ENCODE results near the gene PLA2G2F. TPM values are rescaled to one million over a fixed set of nuclear protein-coding genes. Genes with fewer than 3 reads are reported as not detected.

The PLA2G2F gene
- total RNA-seq, 1 donor from 2014 or later, result not detected

DNA sequence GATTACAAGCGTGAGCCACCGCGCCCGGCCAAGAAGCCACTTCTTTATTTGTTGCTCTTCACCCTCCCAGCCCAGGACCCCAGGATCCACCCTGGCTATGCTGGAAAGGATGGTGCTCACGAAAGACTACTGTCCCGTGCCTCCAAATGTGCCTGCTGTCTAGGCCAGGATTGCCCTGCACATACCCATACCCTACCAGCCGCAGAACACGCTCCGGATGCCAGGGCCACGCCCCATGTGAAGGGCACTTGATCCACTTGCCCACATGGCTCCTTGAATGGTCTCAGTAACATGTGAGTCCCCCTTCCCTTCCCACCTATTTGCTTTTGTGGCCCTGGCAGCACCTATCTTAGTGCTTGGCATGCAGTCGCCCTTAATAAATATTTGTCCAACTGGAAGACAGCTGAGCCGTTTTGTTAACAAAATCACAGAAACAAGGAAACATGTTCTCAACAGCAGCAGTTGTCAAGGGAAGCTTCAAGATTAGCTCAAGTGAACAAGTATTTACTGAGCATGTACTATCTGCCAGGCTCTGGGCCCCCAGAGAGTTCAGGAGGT is 33.0 kb downstream of the PLA2G2F start:
- no peak for DNase-seq

DNA sequence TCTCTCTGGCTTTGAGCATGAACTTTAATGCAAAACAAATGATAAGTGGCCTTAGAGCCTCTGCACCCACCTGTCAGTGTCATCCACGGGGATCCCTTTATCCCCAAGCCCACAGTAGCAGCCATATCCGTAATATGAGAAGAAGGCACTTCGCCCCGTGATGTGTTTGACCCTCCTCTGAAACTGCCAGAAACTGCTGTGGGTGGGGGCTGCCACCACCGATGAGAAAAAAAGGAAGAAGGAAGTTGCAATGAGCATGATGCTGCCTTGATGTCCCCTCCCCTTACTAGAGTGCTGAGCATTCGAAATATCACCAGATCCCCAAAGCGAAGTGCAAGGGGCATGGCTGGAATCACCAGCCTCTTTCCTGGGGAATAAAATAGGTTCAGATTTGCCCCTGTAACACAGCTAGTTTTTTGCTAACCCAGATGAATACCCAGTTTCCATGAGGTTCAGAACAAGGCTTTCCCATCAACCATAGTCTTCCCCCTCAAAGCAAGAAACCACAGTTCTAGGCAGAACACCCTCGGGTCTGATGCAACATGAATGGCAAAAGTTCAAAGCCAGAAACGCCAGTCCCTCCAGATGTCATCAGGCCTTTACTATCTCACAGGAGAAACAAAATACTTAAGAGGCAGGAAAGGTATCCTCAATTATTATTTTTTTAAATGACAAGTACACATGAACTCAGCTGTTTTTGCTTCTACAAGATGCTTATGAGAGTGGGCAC is 36.0 kb downstream of the PLA2G2F start:
- no peak for DNase-seq

DNA sequence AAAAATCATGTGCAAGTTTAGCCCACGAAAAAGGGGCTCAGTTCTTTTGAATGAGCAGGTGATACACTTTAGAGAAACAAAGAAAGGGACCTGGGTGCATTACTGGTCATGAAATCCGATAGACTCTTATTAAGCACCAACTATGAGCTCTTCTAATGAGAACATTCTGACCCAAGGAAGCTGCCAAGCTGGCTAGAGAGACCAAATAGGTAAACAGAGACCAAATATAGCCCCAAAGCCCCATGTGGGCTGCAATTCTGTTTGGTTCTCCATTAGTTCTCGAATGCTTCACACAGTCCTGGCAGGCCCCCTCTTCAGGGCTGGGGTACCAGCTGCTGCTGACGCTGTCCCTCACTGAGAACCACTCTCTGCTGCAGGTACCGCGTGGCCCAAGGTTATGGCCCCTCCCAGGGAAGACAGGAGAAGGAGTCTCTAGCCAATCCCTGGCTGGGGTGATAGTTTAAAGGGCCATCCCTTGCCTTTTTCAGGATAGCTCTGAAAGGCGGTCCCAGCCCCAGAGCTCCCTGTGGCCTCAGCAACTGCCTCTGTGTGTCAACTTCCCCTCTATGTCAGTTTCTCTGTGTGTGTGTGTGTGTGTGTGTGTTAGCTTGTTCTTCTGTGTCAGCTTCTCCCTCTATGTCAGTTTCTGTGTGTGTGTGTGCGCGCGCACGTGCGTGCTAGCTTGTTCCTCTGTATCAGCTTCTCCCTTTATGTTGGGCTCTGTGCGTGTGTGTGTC is 39.7 kb downstream of the PLA2G2F start:
- no peak for DNase-seq

DNA sequence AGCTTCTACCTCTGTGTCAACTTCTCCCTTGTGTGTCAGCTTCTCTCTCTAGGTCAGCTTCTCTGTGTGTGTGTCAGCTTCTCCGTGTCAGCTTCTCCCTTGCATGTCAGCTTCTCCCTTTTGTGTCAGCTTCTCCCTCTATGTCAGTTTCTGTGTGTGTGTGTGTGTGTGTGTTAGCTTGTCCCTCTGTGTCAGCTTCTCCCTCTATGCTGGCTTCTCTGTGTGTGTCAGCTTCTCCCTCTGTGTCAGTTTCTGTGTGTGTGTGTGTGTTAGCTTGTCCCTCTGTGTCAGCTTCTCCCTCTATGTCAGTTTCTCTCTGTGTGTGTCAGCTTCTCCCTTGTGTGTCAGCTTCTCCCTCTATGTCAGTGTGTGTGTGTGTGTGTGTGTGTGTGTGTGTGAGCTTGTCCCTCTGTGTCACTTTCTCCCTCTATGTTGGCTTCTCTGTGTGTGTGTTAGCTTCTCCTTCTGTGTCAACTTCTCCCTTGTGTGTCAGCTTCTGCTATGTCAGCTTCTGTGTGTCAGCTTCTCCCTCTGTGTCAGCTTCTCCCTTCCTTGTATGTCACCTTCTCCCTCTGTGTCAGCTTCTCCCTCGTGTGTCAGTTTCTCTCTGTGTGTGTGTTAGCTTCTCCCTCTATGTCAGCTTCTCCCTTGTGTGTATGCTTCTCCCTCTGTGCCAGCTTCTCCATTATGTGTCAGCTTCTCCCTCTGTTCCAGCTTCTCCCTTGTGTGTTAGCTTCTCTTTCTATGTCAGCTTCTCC is 40.4 kb downstream of the PLA2G2F start:
- DNase-seq, result no peak

DNA sequence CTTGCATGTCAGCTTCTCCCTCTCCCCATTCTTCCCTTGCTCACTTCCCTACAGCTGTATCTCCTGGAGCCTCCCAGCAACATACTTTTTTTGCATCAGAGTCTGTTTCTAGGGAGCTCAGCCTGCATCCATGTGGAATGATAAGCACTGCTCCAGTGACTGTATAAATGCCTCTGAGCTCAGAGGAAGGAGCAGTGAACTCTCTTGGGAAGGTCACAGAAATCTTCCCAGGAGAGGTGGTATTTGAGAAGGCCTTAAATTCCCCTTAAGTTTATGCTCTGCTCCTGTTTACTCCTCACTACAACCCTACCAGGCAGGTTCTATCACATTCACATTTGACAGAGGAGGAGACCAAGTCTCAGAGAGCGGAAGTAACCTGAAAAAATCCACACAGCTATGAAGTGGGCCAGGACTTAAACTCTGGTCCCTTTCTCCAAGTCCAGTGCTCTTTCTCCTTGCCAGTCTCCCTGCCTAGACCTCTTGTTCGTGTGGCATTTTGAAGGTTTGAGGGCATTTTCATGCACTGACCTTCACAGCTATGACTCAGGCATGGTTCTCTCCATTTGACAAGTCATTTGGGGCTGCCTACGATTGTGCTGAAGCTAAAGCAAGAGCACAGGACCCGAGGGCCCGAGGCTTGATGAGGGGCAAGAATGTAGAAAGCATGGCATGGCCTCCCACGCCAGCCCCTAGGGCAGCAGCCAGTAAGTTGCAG is 41.2 kb downstream of the PLA2G2F start:
- DNase-seq, result no peak

DNA sequence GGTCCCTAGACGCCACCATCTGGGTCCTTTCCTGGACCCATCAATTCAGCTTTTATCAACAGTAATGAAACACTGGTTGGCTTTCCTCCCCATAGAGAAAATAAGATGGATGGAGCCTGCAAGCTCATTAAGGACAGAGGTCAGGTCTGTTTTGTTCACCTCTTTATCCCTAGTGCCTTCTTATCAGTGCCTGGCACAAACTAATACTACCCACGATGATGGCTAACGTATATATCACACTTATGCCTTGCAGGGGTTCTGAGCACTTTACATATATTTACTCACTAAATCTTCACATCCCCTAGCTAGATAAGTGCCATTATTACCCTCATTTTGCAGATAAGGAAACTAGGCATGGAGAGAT is 41.7 kb downstream of the PLA2G2F start:
- no peak for DNase-seq

DNA sequence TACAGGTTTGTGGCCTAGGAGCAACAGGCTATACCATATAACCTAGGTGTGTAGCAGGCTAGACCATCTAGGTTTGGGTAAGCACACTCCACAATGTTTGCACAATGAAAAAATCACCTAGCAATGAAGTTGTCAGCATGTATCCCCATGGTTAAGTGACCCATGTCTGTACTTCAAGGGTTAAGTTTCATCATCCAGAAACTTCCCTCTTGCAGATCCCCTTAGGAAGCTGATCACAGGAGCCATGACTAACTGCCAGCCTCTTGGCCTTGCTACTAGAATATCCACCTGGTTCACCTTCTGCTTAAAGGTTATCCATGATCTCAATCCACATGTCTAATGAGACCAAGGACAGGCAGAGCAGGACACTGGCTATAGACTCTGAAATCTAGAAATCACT is 43.3 kb downstream of the PLA2G2F start:
- DNase-seq, result no peak

DNA sequence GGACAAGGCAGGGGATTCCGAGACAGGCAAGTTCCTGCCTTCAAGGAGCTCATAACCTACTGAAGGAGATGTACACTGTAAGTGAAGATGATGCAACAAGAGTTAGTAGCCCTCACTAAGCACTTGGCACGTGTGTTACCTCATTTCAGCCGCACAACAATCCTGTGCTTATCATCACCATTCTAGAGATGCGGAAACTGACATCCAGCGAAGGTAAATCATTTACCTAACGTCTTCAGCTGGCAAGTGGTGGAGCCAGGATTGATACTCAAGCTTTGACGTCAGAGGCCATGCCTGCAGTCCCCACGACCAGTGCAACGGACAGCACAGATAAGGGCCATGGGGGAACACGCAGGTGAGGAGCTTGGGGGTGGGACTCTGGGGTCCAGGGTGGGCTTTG is 43.9 kb downstream of the PLA2G2F start:
- no peak for DNase-seq

DNA sequence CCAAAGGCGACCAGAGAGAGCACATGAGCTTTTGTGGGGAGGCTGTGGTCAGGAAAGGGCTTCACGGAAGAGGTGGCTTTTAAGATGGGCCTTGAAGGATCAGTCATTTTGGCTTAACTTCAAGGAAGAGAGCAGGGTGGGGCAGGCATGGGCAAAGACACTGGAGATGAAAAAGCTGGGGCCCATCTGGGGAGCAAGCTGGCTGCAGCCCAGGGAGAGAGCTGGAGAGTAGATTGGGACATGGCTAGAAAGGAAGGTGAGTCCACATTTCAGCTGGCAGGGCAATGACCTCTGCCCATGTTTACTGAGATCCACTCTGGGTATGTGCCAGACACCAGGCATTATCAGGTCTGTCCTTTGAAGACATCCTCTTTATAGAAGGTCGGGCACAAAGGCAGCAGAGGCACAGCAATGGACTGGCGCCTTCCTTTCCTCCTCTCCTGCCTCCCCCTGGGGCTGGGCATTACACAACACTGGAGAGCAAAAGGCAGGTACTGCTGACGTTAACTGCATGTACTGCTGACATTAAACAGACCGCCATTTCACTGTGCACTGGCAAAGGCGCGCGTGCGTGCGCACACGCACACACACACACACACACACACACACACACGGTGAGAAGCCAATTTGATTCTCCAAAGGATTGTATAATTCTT is 44.6 kb downstream of the PLA2G2F start:
- no peak for DNase-seq

DNA sequence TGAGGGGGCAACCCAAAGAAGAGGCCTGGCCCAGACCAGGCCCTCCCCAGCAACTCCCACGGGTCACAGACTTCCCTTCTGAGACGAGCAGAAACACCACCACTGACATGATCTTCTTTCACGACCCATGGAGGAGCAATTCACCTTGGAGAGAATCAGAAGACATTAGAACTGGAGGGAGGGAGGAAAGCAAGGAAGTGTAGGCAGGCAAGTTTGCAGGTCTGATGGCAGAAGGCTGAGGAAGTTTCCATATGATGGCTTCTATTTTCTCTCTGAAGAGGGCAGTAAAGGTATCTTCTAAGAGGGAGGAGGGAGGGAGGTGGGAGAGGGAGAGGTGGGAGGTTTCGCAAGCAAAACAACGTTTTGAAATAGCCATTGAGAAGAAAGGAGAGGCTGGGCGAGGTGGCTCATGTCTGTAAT is 45.4 kb downstream of the PLA2G2F start:
- DNase-seq, result no peak

DNA sequence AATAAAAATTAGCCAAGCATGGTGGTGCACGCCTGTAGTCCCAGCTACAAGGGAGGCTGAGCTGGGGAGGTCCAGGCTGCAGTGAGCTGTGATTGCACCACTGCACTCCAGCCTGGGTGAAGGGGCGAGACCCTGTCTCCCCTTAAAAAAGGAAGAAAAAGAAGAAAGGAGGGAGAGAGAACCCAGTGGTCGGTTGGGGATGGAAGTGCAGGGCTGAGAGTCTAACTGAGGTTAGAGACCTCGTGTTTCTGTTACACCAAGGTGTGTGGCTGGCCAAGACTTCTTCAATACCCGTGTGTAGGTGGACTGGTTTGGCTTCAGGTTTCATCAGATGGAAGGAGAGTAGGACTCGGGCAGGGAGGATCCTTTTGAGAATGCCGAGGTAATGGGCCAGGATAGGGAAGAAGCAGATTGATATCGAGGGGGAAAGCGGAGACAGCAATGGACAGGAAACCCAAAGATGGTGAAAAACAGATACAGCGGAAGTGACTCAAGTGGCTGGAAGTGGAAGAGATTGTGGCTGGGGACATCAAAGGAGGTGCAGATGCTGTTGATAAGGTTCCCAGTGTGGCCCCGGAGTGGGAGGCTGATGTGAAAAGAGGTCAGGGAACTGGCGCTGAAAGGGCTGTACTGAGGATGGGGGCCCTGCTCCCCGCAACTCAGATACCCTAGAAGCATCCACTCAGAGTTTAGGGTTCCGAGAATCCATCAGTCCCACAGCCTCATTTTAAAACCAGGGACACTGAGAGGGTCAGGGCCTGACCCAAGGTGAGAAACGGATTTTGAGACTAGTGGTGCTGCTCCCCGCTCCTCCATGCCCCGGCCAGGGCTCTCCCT is 46.1 kb downstream of the PLA2G2F start:
- DNase-seq, result no peak

DNA sequence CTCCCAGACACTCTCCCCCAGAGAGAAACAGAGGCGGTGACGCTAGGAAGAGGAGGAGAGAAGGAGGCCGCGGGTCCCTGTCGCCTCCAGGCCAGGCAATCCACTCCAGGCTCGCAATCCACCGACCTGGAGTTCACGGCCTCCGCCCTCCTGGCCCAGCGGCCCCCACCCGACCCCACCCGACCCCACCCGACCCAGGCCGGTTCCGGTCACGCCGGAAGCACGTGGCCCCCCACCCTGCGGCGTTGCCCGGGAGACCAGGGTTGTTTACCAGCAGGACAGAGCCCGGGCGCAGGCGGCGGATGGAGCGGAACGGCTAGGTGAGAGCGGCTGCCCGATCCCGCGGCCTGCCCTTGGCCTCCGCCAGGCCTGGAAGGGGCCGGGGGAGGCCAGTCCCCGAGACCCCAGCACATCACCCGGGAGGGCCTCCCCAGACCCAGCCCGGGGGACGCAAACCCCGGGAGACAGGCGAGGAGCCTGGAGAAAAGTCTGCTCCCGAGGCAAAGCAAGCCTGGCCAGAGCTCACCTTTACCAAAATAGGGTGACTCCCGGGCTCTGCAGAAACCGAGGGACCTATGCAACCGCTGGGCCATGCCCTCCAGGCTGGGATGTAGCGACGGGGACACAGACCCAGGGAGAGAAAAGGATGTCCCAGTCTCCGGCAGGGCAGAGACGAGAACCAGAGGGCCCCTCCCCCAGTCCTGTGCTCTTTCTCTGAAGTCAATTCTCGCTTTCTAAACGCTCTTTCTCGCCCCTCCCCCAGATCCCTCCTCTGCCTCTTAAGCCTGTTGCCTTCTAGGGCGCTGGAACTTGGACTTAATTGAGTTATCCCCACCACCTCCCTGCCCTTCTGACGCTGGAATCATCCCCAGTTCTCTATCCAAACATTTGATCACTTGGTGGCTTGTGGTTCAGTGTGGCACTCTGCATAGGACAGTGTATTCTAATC is 47.0 kb downstream of the PLA2G2F start, which contains the start of the genes PLA2G2C and UBXN10:
Gene PLA2G2C, minus strand, starts transcription at position 685 of the 949 bp plus-strand sequence. CDS start 9,155 bp downstream, outside the sequence.
Gene UBXN10, plus strand, starts transcription at position 263 of the 949 bp plus-strand sequence. CDS start 4,466 bp downstream, outside the sequence.
- no peak for DNase-seq

DNA sequence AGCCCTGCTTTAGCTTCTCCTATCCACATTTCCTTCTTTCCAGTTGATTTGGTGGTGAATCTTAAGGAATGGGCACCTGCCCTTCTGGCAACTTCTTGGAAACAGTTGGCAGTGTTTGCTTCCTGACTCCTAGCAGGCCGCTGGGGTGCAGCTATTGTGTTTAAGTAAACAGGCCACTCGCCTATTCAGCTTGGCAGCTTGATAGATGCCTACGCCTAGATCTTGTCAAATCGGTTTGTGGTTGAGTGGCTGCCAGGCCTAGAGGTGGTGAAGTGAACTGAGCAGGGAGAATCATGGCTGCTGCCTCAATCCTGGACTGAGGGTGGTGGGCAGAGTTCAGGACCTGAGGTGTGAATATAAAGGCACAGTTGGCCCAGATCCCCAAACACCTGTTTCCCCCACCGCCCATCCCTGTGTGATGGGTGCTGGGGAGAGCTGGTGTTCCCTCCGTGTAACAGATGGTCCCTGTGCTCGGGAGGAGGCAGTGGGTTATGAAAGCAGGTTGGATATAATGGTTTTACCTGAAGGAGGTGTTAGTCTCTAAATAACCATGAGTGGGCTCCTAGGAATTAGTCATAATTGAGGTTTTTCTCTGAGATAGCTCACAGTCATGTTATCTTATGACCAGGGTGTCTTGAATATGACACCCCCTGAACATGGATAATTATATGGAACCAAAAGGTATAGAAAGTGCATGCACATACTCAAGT is 48.1 kb downstream of the PLA2G2F start:
- DNase-seq, result peak; percentile 69

DNA sequence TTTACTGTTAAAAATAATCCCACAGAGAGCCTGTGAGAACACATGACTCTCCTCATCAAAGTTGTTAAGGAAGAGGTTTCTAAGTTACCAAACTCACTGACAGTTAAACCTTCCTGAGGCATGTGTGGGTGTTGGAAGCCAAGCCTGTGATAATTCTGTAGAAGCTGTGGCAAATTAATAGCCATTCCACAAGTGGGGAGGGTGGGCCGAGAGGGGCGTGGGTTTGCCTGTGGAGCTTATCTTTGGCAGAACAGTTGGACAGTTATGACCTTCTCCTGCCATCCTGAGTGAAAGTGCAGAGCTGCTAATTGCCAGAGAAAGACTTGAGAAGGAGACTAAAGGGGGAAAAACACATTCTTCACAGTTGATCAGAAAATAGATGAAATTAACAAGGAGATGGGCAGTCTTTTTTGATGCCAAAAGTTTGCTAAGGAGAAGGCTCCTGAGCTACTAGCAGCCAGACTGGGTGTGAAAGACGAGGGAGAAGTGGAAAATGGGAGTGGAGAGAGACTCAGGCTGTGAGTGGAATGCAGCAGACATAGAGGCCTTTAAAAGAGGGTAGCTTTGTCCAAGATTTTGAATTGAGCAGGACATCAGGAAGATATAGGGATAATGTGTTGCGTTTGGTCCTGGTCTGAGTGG is 48.8 kb downstream of the PLA2G2F start:
- DNase-seq, result no peak

DNA sequence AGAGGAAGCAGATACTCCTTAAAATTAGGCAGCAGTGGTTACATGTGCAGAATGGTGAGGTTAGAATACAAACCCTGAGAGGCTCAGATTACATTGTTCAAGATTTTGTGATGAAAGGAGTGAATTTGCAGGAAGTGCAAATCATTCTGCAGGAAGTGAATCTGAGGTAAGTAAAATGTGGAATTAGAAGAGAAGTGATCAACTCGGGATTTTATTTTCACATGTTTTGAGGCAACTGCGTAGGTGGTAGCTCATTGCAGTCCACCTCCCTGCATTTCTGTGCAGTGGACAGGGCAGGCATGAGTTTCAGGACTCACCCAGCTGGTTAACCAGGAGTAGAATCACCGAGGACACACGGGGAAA is 49.3 kb downstream of the PLA2G2F start:
- DNase-seq, result no peak

DNA sequence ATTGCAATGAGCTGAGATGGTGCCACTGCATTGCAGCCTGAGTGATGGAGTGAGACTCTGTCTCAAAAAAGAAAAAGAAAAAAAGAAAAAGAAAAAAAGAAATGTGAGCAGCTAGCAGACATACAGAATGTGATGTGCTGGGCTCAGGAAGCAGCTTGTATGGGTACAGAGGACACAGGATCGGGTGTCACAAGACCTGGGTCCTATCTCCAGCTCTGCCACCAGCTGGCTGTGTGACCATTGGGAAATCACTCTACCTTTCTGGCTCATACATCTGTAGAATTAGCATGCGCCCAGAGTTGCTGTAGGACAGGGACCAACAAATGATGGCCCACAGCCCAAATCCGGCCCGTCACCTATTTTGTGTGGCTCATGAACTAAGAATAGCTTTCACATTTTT is 50.5 kb downstream of the PLA2G2F start:
- DNase-seq, result no peak

DNA sequence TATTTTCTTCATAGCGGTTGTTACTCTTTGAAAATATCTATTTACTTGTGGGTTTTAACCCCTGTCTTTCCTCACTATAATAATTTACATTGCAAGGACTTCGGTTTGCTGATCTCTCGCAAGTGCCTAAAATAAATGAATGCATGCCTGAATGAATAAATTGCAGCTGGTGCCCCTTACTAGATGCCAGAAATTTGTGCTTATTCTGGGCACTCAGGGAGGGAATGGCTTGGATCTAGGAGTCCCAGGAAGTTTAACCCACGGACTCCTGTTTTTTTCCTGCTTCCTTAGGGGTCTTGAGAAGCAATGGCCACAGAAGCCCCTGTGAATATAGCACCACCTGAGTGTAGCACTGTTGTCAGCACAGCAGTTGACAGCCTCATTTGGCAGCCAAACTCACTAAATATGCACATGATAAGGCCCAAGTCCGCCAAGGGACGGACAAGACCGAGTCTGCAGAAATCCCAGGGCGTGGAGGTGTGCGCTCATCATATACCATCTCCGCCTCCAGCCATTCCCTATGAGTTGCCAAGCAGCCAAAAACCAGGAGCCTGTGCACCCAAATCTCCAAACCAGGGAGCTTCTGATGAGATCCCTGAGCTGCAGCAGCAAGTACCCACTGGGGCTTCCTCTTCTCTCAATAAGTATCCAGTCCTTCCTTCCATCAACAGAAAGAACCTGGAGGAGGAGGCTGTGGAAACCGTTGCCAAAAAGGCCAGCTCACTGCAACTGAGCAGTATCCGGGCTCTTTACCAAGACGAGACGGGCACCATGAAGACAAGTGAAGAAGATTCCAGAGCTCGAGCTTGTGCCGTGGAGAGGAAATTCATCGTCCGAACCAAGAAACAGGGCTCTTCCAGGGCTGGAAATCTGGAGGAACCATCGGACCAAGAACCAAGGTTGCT is 51.4 kb downstream of the PLA2G2F start:
- DNase-seq, result peak; percentile 40
